ENCODE results near the gene GSTM4. TPM values are rescaled to one million over a fixed set of nuclear protein-coding genes. Genes with fewer than 3 reads are reported as not detected.
A peak's percentile ranks its signal among the peaks of the same experiment; 100 is the strongest.

The GSTM4 gene
- total RNA-seq (2014; rRNA removed; shearing (Covaris generic)): 34.9 and 42.0 TPM in 2 replicates

DNA sequence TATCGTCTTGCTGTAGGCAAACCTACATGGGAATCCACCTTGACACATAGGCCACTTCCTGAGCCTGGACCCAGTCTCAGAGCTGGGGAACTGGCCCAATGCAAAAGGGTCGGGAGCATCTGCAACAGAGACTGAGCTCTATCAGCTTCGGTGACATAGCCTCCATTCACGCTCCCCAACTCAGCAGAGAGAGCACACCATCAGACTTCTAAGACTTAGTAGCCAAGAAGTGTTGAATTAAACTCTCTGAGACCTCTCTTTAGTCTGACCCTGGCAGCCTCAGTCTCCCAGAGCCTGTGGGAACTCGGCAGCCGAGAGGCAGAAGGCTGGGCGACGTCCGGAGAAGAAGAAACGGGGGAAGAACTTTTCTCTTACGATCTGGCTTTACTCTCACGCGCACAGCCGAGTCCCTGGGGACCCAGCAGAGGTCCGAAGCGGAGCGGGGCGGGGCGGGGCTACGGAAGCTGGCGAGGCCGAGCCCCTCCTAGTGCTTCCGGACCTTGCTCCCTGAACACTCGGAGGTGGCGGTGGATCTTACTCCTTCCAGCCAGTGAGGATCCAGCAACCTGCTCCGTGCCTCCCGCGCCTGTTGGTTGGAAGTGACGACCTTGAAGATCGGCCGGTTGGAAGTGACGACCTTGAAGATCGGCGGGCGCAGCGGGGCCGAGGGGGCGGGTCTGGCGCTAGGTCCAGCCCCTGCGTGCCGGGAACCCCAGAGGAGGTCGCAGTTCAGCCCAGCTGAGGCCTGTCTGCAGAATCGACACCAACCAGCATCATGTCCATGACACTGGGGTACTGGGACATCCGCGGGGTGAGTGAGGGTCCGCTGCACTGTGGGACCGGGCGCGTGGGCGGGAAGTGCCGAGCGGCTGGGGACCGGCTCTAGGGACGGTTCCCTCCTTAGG lies at the start of gene GSTM4:
TSS of gene GSTM4 (plus strand) at position 485 of the 905 bp plus-strand sequence. CDS start at position 776, 291 bp downstream.
- peak; percentile 96 for DNase-seq (ENCODE audit: low read depth)

DNA sequence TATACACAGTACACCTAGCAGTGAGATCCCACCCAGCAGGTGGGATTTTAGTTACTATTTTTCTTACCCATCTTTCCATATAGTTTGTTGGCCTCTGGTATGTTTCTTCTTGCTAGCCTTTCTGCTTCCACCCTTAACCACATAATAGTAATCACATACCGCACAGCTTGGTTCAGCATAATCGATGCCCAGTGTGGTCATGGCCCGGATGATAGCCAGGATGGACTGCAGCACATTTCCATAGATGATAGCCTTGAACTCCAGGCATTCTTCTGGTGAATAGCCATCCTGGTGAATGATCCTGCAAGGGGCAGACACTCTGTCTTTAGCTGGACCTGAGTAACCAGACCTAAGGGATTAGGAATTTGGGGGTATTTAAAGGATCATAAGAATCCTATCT lies 46.0 kb upstream of the GSTM4 start:
- no peak for DNase-seq (ENCODE audit: low read depth)

DNA sequence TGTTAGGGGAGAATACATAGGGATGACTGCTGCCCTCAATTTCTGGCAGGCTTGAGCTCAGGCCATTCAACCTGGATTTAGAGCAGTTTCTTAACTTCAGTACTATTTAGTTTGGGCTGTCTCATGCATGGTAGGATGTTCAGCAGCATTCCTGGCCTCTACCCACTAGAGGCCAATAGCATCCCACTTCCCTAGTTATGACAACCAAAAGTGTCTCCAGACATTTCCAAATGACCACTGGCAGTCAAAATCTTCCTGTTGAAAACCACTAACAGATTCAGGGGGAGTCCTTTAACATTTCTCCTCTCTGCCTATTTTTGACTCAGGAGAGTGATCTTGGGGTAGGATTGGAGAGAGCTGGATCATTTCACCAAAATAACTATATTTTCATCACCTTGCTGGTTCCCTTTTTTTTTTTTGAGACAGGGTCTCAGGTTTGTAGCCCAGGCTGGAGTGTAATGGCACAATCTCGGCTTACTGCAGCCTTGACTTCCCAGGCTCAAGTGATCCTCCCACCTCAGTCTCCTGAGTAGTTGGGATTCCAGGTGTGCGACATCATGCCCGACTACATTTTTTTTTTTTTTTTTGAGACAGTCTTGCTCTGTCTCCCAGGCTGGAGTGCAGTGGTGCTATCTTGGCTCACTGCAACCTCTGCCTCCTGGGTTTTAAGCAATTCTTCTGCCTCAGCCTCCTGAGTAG lies 45.1 kb upstream of the GSTM4 start:
- DNase-seq (ENCODE audit: low read depth): peak; percentile 53

DNA sequence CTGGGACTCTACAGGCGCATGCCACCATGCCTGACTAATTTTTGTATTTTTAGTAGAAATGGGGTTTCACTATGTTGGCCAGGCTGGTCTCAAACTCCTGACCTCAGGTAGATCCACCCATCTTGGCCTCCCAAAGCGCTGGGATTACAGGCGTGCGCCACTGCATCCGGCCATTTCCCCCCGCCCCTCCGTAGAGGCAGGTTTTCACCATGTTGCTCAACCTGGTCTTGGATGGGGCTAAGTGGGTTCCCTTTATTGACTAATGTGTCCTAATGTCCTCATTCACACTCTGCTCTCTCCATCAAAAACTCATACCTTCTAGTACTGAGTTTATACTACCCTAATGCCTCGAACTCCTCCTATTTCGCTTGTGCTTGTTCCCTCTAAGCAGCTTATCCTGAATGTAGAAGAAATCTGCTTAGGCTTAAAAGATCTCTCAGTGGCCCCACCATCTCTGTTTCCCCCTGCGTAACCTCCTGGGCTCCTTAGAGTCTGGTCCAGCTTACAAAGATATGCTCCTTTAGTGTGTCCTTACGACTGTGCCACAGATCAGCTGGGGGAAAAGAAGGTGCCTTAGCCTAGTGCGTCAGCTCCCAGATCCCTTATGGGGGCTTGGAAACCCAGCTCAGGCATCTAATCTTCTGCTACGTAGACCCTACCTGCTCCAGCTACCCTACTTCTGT lies 44.5 kb upstream of the GSTM4 start:
- DNase-seq (ENCODE audit: low read depth): no peak

DNA sequence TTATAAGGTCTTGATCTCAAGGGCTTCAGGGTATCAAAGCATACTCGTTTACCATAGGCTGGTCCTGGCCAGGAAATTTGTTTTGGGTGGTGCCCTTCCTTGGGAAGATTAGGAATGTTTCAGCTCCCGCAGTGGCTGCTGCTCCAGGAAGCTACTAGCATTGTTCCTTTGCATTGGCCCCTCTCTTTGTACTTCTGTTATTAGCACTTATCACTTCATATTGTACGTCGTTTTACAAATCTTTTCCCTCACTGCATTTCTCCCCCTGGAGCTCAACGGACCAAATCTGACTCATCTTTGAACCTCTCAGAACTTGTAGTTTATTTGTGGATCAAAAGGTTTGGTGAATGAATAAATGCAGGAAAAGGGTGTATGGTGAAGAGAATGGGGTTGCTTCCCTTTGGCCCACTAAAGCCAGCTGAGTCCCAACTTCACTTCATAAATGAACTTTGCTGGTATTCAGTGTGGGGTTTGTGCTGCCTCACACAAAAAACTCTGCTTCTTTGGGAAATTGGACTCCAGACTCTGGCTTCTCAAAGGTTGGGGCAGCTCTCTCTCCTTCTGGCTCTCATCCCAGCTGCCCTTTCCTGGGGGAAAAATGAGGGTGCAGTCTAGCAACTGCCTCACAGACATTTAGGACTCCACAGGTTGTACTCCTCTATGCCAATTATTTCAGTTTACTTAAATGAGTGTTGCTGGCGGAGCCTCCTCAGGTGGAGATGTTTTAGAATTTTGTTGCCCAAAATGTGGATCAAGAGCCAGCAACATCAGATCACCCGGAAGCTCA lies 42.3 kb upstream of the GSTM4 start:
- no peak for DNase-seq (ENCODE audit: low read depth)

DNA sequence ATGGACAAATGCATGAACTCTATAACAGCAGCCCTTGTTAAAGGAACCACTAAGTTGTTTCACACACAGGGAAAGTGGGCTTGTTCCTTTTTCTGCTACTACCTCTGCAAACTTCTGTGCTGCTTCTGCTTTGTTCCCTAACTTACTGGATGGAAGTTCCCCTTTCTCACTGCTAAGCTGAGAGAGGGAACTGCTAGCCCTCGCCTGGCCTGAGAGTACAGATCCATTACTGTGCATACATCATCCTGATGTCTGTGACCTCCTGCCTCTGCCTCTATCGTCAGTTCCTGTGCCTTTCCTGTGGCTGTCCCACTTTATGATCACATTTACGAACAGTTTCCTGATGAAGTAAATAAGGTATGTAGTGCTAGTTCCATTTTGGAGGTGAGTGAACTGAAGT lies 40.0 kb upstream of the GSTM4 start:
- no peak for DNase-seq (ENCODE audit: low read depth)

DNA sequence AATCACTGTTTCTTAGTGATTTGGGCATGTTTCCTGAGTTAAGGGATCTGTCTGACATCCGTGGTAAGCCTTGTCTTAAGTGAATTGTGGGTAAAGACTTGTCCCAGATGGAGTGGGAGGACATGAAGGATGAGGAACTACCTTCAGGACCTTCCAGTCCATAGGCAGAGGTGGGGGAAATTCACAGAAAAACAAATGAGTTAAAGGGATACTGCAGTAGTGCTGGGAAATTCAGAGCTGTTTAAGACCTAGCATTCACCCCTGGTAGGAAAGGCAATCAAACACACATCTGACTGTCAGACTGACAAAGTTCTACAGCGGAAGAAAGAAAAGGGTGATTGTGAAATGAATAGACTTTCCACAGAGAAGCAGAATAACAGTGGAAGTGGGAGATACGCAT lies 39.5 kb upstream of the GSTM4 start:
- DNase-seq (ENCODE audit: low read depth): no peak

DNA sequence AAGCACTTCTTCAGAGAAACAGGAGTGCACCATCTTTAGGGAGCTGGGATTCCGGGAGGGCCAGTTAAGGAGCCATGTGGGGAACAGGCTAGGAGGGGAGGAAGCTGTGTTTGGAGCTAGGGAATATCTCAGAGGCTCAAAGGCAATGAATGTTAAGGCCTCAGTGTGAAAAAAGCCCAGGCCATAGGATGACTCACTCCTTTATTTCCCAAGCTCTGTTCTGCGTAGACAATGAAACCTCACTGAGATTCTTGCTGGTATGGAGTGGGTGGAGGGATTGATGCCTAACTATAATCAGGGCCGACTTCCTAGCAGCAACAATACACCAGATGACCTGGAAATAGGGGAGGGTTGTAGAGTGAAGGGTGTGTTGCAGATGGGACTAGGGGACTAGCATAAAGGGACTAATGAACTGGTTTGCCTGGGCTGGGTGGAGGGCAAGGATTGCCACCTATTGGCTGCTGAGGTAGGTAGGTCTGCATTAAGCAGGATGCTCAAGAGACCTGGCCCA lies 38.6 kb upstream of the GSTM4 start:
- peak; percentile 85 for DNase-seq (ENCODE audit: low read depth)

DNA sequence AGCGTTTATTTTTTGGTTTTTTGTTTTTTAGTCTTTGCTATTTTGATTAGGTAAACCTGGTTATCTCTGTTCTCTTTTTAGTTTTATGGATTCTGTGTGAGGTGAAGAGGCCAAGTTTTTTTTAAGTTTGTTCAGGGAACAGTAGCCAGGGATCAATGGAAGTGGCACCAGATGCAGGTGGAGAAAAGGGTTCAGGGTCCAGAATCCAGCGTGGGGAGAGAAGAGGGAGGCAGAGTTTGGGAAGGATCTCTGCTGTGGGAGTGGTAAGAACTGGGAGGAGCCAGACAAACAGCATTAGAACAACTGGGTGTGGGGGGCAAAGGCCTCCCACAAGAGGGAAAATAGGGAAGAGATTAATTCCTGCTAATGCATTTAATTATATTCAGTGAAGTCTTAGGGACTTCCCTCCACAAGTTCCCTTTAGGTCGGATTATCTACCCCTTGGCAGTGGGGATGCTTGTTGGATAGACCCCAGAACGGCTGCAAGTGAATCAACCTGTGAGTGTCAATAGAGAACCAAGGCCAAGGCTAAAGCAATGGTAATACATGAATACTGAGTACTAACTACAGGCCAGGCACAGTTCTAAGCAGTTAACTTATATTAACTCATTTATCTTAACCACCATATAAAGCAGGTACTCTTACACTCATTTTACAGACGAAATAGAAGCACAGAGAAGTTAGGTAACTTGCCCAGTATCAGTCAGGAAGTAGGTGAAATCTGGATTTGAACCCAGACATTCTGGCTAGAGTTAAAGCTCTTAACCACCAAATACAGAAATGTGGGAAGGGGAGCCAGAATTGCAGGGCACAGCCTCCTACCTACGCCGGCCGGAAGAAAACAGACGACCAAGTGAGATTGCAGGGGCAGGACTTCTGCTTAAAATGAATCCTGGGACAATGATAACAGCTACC lies 37.0 kb upstream of the GSTM4 start:
- no peak for DNase-seq (ENCODE audit: low read depth)

DNA sequence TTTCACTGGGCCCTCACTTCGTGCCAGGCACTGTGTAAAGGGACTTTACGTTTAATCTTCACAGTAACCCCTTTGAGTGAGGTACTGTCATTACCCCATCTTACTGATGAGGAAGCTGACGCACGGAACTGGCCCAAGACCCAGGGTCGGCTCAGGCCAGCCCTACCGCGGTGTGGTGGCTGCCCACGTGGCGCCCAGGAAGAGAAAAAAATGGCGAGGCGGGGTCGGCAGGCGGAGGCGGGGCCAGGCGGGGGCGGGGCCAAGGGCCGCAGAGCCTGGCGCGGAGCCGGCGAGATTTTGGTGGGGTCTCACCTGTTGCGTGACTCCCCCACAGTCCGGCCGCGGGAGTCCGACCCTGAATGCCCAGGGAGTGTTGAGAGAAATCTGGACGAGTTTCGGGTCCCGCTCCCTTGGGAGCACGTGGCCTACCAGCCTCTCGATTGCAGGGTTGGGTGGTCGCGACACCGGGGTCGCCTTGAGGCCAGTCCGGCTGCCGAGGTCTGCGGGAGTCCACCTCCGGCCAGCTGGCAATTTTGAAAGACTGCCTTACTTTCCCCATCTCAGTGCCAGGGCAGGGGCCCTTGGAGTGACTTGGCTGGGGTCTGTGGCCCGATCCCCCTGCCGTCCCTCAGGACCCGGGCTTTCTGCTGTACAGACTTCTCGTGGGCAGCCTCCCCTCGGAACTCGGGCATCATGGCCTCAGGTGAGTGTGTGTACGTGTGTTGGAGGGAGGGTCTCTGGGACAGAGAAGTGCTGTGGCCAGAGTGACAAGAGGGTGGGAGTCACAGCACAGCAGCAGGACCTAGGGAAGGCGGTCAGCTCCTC lies 36.1 kb upstream of the GSTM4 start, which contains the start of the genes AMPD2 and GNAT2:
TSS of gene AMPD2 (plus strand) at position 262 of the 825 bp plus-strand sequence. CDS start 1,339 bp downstream, outside the sequence.
TSS of gene GNAT2 (minus strand) at position 41 of the 825 bp plus-strand sequence. CDS start 6,746 bp downstream, outside the sequence.
- DNase-seq (ENCODE audit: low read depth): peak; percentile 94

DNA sequence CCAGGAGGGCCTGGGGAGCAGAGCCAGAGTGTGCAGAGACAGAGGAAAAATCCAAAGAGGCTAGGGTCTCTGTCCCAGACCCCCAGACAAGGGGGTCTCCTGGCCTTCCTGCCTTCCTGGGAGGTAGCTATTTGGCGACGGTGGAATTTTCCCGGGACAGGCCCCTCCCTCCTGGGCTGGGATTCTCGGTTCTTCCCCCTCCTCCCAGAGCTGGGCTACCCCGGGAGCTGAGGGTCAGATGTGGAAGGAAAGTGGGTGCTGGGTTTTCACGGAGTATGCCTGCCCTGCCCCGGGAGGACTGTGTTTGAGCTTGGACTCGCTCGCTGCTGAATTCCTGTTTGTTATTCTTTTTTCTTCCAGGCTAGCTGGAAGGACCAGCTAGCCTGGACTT lies 35.5 kb upstream of the GSTM4 start:
- DNase-seq (ENCODE audit: low read depth): peak; percentile 64

DNA sequence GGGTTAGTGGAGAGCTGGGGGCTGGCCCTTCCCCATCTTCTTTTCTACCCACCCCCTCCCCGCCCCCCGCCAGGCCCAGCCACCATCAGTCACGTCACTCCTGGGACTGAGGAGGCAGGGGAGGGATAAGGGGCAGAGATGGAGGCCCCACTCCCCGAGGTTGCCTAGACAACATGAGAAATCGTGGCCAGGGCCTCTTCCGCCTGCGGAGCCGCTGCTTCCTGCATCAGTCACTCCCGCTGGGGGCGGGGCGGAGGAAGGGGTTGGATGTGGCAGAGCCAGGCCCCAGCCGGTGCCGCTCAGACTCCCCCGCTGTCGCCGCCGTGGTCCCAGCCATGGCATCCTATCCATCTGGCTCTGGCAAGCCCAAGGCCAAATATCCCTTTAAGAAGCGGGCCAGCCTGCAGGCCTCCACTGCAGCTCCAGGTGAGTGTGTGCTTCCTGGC lies 35.0 kb upstream of the GSTM4 start:
- DNase-seq (ENCODE audit: low read depth): peak; percentile 98

DNA sequence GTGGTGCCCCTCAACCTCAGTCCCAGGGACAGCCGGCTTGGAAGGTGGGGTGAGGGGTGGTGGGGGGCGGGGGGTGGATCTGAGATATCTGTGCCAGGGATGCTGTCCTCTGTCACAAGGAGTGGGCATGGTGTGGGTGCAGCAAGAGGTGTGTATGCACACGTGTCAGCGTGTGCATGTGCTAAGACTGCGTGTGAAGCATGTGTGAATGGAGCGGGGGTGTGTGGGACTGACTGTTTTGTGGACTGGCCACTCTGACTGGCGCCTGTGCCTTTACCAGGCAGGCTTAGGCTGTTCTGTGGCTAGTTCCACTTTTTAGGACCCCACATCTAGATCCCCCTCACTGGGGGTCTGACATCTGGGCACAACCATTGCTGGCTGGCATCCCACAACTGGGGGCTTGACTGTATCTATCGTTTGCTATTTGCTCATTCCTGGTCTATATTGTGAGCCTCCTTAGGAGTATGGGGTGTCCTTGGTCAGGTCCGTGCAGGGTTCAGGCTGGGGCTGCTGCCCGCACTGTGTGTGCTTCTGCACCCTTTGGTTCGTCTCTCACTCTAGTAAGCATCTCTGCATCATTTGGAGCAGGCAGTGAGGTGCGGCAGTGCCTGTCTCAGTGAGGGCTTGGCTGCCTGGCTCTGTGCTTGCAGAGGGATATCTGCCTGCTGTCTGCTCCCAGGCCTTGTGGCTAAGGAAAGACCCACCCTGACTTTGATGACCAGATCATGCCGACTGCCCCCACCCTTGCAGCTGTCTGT lies 34.3 kb upstream of the GSTM4 start:
- peak; percentile 41 for DNase-seq (ENCODE audit: low read depth)

DNA sequence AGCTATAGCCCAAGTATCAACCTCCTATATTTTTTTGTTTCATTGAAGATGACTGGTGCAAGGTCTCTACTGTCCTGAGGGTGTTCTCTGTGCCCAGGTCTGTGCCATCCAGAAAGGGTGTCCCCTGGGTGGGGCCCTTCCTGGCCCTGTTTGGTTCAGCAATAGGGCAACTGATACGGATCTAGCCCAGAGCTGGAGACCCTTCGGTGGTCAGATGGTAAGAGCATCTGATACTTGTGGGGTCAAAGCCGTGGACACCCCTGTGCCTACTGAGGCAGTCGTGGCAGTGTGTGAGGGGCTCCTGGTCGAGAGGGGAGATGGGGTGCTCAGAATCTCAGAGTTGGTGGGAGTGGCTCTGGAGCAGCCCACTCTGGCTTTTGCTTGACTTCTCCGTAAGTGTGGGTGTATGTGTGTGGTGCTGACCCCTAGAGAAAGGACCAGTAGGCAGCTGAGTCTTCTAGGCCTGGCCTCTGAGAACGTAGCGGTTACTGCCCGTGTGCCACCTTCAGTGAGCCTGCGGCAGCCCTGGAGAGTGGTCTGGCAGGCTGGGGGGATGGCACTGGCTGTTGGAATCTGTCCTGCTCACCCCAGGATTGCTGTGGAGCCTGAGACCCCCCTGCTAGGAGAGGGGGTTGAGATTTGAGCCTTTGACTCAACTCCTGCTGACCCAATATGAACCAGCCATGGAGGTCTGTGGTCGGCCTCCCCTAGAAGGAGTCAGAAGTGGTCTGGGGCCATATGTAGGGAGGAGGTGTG lies 33.6 kb upstream of the GSTM4 start:
- DNase-seq (ENCODE audit: low read depth): no peak

DNA sequence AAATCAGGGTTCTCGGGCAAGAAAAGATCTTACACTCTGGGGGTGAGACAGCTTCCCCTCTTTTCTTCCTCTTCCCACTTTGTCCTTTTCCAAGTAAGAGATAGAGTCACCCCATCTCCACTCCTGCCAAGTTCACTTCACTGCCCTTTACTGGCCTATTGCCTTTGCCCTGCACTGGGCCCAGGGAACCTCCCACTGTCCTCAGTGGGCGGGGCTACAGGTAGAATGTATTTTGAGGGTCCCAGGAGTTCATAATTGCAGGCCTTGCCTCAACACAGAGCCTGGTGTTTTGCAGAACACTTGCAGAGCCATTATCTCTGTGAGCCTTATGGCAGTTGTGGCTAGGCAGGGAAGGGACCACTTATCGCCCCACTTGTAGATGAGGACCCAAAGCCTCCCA lies 33.0 kb upstream of the GSTM4 start:
- no peak for DNase-seq (ENCODE audit: low read depth)

DNA sequence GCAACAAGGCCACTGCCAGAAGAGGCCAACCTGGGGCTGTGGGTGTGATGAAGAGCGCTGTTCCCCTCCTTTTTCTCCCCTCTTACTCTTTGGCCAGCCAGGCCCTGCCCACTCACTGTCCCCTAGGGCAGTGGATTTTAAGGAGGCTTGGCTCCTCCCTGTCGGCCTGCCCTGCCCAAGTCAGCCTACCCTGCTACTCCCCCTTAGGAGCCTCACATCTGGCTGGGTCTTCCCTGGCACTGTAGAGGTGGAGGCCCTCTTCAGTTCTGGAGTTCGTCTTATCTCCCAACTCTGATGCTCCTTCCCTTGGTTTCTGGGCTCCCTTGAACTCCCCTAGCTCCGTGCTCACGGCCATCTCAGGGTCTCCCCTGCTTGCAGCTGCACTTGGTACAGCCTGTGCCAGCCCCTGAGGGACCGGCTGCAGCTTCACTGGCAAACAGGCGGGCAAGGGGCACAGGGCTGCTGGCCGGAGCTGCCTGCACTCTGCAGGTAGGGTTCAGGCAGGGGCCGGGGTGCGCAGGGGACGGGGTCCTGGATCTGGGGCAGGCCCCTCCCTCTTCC lies 32.2 kb upstream of the GSTM4 start:
- no peak for DNase-seq (ENCODE audit: low read depth)
